HFFc6 (cell line): Measurements from ENCODE around the gene DNAH2. TPM values are rescaled to one million over a fixed set of nuclear protein-coding genes. Genes with fewer than 3 reads are reported as not detected.

Experiments used
- DNase-seq: peaks from one replicate; pipeline ENCODE4 v3.0.0-alpha.2; 2018
- H3K27ac Mint-ChIP-seq: 2 replicates; pipeline ENCODE4 v1.8.0; 2020; ENCODE audit warnings: mild to moderate bottlenecking, mixed read lengths
- H3K27me3 Mint-ChIP-seq: 2 replicates; pipeline ENCODE4 v1.8.0; 2021; ENCODE audit warnings: mild to moderate bottlenecking, moderate library complexity, mixed read lengths; ENCODE audit not compliant: insufficient read depth
- H3K36me3 Mint-ChIP-seq: 2 replicates; pipeline ENCODE4 v1.8.0; 2021; ENCODE audit warnings: low read depth, mixed read lengths
- H3K4me1 Mint-ChIP-seq: 2 replicates; pipeline ENCODE4 v1.8.0; 2020; ENCODE audit warnings: low read depth, mixed read lengths
- H3K4me3 Mint-ChIP-seq: 2 replicates; pipeline ENCODE4 v1.8.0; 2020; ENCODE audit warnings: mild to moderate bottlenecking, moderate library complexity, mixed read lengths
- H3K9me3 Mint-ChIP-seq: 2 replicates; pipeline ENCODE4 v1.8.0; 2020; ENCODE audit warnings: mild to moderate bottlenecking, mixed read lengths
- CTCF ChIP-seq: fragments of 200-600 bp; sonication (generic); IDR thresholded peaks from 2 replicates; pipeline ENCODE4 v1.5.0; 2021; ENCODE audit warnings: antibody characterized with exemption, mild to moderate bottlenecking
- total RNA-seq, 6 experiments: library from RNA; stranded (reverse); fragmentation: NEBNext Ultra II Directional; extraction: Animal tissue kit (Norgen Biotek cat#: 25700); gene quantifications; 2 replicates in 1 of 6; 3 replicates in 5 of 6; pipeline ENCODE4 v1.2.3, GENCODE V29; 2021

Gene DNAH2
- total RNA-seq, 6 experiments from 2014 or later = not detected

DNA sequence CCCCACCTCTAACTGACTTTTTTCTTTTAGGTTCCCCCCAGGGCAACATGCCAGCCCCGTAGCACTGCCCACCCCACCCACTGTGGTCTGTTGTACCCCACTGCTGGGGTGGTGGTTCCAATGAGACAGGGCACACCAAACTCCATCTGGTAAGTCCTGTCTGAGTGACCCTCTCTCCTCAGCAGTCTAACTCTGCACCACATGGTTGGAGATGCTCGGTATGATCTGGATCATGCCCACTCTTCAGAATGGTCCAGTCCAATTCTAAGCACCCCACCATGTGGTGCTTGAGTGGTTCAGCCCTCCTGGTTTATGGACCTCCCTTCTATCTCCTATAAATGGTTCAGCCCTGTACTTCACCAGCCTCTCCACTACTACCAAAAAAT lies 122.3 kb downstream of the DNAH2 start:
- Mint-ChIP-seq H3K9me3 (no peaks in the 10 kb centered on the region), H3K27me3 (peaks cover 15% of the 10 kb centered on the region), H3K4me3 (no peak overlapping the region), H3K27ac (peak overlapping the region; percentile 91), H3K4me1 (peaks cover 60% of the 10 kb centered on the region), H3K36me3 (peaks cover 8% of the 10 kb centered on the region; the same call in 1 of the 2 replicates)
- DNase-seq = peak; percentile 30
- no peak for TF ChIP-seq CTCF

DNA sequence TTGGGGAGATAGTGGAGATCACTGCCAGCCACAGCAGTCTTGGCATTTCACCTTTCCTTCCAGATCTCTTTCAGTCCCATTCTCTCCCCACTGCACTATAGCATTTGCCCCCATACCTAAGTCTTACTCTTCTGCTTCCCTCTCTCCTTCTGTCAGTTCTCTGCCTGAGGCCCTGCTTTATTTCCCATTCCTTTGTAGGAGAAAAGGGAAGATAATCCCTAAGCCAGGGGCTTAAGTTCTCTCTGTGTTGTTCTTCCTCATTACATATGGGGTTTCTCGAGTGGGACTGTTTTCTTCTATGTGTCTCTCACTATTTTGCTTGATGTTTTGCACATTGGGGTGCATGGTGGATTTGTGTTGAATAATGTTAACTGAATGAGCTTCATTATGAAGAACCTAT lies 122.9 kb downstream of the DNAH2 start:
- Mint-ChIP-seq H3K27ac (peak overlapping the region; percentile 91), H3K27me3 (peaks cover 14% of the 10 kb centered on the region), H3K4me3 (peak overlapping the region; percentile 86), H3K36me3 (peaks cover 8% of the 10 kb centered on the region; the same call in 1 of the 2 replicates), H3K9me3 (no peaks in the 10 kb centered on the region), H3K4me1 (peaks cover 60% of the 10 kb centered on the region)
- DNase-seq = no peak
- TF ChIP-seq CTCF = no peak

DNA sequence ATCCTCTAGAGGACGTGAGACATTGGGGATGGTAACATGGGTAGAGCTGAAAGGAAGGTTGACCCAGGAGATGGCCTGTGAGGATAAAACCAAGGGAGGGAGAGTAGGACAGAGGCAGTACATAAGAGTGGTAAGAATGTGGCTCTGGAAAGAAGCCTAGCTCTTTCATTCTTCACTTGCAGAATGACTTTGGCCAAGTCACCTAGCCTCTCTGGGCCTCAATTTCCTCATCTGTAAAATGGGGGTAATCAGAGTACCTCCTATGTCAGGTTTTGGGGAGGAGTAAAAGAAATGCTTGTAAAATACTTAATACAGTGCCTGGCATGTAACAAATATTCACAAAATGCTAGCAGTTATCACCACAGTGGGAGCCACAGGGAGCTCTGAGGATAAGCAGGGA lies 123.3 kb downstream of the DNAH2 start:
- Mint-ChIP-seq H3K36me3 (peaks cover 8% of the 10 kb centered on the region; the same call in 1 of the 2 replicates), H3K9me3 (no peaks in the 10 kb centered on the region), H3K4me3 (peak overlapping the region; percentile 86), H3K27ac (peak overlapping the region; percentile 91), H3K27me3 (peaks cover 14% of the 10 kb centered on the region), H3K4me1 (peaks cover 64% of the 10 kb centered on the region)
- TF ChIP-seq CTCF = no peak
- no peak for DNase-seq

DNA sequence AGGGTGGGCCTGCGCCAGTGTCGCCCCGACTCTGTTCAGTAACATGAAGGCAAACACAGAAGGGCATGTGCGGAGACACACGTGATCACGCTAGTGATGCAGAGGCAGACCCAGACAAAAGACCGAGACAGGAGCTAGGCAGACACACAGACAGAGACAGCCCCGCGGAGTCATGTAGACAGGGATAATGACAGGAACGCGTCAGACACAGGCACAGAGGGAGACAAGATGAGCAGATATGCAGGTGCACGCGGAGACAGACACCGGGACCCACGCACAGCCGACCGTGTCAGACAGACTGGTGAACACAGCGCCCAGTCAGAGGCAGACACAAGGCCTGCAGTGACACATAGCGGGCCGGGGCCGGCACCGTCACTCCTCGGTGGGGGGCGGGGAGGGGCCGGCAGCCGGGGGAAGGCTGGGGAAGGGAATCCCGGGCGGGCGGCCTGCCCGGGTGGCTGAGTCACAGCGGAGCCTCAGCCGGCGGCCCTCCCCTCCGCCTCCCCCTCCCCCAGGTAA lies 123.9 kb downstream of the DNAH2 start:
- DNase-seq = peak; percentile 86
- no peaks in the 10 kb centered on the region for H3K9me3 Mint-ChIP-seq
- peaks cover 12% of the 10 kb centered on the region for H3K27me3 Mint-ChIP-seq
- H3K4me1 Mint-ChIP-seq = peaks cover 59% of the 10 kb centered on the region
- peak overlapping the region; percentile 97 for H3K27ac Mint-ChIP-seq
- peak overlapping the region; percentile 86 for H3K4me3 Mint-ChIP-seq
- peak; percentile 37 for TF ChIP-seq CTCF
- H3K36me3 Mint-ChIP-seq = peaks cover 8% of the 10 kb centered on the region; the same call in 1 of the 2 replicates

DNA sequence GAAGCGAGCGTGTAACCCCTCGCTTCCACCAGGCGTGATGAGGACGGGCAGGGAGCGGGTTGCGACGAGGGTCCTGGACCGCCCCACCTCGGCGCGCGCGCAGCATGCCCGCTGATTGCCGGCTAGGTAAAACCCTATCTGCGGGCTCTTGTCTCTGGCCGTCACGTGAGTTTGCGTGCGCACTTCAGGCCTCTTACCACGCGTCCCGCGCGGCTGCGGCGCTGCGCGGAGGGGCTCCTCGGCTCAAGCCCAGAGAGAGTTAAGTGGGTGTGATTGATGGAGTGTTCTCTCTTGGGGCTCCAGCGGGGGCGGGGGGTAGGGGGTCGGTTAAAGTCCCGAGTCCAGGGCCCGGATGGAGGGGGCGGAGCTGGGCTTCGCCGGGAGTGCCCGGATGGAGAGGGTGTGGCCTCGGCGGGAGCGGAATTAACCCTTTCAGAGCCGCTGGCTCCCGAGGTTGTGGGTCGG lies 124.4 kb downstream of the DNAH2 start:
- 0 out of 2 replicates have a peak, but pooled peaks have one; percentile 20 for TF ChIP-seq CTCF
- H3K9me3 Mint-ChIP-seq = no peaks in the 10 kb centered on the region
- peak overlapping the region; percentile 86 for H3K4me3 Mint-ChIP-seq
- DNase-seq = peak; percentile 79
- H3K36me3 Mint-ChIP-seq = peaks cover 8% of the 10 kb centered on the region; the same call in 1 of the 2 replicates
- H3K4me1 Mint-ChIP-seq = peaks cover 54% of the 10 kb centered on the region
- H3K27me3 Mint-ChIP-seq = peaks cover 10% of the 10 kb centered on the region
- peak overlapping the region; percentile 97 for H3K27ac Mint-ChIP-seq
